ENCODE data around the gene SAA1.

The SAA1 gene

GRCh38 chr11:18312663-18313420, 46.8 kb downstream of the SAA1 start:
- DNase-seq, result no peak

GRCh38 chr11:18313965-18314763, 48.1 kb downstream of the SAA1 start:
- no peak for DNase-seq

- no peak for DNase-seq
These were observed 48.9 kb downstream of the SAA1 start for GRCh38 chr11:18314784-18315523.

GRCh38 chr11:18315893-18316292, 49.8 kb downstream of the SAA1 start:
- no peak for DNase-seq

GRCh38 chr11:18317551-18317950, 51.5 kb downstream of the SAA1 start:
- no peak for DNase-seq
